MM.1S (cell line): ENCODE results near the gene TMEFF2.

ENCODE experiments used
- EZH2 ChIP-seq: fragments of 300-600 bp; sonication (generic); optimal IDR thresholded peaks from 2 replicates; pipeline ENCODE3; 2017; ENCODE audit warnings: low read depth, mild to moderate bottlenecking, antibody characterized with exemption, low read length, mixed read lengths
- TF ChIP-seq, protein P1 (sequence below): fragments of 300-600 bp; sonication (generic); IDR thresholded peaks from 2 replicates; pipeline ENCODE4 v1.5.1; 2016; ENCODE audit warnings: antibody characterized with exemption, low read length, mixed read lengths

DNA sequence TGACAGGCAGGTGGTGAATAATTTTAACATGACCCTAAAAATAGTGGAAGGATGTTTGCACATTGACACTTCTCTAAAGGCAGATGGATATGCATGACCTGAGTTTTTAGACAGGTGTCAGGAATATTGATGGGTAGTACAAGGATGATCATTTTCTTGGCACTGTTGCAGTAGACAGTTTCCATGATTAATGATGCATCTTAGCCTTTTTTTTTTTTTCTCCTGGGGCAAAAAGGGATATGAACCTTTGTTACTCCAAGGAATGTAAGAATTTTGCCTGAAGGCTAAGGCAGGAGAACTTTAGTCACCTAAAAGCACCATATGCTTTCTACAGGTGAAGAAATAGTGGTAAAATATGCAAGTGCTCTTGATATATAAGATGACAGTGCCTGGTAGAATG is 211.5 kb downstream of the TMEFF2 start:
- TF ChIP-seq, protein P1, sequence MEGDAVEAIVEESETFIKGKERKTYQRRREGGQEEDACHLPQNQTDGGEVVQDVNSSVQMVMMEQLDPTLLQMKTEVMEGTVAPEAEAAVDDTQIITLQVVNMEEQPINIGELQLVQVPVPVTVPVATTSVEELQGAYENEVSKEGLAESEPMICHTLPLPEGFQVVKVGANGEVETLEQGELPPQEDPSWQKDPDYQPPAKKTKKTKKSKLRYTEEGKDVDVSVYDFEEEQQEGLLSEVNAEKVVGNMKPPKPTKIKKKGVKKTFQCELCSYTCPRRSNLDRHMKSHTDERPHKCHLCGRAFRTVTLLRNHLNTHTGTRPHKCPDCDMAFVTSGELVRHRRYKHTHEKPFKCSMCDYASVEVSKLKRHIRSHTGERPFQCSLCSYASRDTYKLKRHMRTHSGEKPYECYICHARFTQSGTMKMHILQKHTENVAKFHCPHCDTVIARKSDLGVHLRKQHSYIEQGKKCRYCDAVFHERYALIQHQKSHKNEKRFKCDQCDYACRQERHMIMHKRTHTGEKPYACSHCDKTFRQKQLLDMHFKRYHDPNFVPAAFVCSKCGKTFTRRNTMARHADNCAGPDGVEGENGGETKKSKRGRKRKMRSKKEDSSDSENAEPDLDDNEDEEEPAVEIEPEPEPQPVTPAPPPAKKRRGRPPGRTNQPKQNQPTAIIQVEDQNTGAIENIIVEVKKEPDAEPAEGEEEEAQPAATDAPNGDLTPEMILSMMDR: no peak
- no peak for TF ChIP-seq EZH2
